ENCODE measurements around the gene LINC00305.

DNA sequence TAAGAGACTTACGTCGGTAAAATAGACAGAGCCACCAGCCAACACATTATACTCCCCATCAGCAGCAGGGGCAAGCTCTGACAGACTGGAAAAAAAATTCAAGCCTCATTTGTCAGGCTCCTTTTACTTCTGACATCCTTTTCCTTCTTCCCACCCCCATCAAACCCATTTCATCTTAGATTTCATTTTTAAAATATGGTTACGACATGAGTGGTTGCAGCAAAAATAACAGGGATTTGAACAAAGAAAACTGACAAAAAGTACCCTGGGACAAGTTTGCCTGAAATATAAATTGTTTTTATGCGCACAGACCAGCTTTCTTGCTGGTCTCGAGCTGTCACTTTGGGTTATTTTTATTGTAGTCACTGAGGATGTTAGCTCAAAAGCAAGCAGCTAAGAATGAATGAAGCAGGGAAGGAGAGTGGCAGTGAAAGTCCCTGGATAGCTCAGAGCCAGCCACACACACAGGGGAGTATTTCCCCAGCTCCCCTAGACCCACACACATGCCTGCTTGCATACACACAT lies 30.7 kb upstream of the LINC00305 start:
- TF ChIP-seq, protein P1, sequence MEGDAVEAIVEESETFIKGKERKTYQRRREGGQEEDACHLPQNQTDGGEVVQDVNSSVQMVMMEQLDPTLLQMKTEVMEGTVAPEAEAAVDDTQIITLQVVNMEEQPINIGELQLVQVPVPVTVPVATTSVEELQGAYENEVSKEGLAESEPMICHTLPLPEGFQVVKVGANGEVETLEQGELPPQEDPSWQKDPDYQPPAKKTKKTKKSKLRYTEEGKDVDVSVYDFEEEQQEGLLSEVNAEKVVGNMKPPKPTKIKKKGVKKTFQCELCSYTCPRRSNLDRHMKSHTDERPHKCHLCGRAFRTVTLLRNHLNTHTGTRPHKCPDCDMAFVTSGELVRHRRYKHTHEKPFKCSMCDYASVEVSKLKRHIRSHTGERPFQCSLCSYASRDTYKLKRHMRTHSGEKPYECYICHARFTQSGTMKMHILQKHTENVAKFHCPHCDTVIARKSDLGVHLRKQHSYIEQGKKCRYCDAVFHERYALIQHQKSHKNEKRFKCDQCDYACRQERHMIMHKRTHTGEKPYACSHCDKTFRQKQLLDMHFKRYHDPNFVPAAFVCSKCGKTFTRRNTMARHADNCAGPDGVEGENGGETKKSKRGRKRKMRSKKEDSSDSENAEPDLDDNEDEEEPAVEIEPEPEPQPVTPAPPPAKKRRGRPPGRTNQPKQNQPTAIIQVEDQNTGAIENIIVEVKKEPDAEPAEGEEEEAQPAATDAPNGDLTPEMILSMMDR (IDR thresholded peaks at IDR 0.05), result no peak
- no peak for TF ChIP-seq POLR2A (IDR thresholded peaks at IDR 0.05)

Data from lower leg skin (tissue), 3 donors.